Measurements from ENCODE around the gene FAM222B. TPM values are rescaled to one million over a fixed set of nuclear protein-coding genes. Genes with fewer than 3 reads are reported as not detected.

The FAM222B gene
- polyA plus RNA-seq, 1 donor from 2014 or later = 6.4 TPM

- Histone ChIP-seq H3K79me2 (replicated peaks; ENCODE audit: insufficient read depth, low read length) (peaks cover 17% of the 10 kb centered on the region), H3K27me3 (ENCODE audit: insufficient read depth, low read depth, low read length) (peaks cover 28% of the 10 kb centered on the region), H3K9me2 (ENCODE audit: insufficient read depth, low read length) (no peaks in the 10 kb centered on the region), H3K9ac (ENCODE audit: low read length) (peak overlapping the region; percentile 88), H3K36me3 (ENCODE audit: insufficient read depth, low read length) (no peaks in the 10 kb centered on the region), H3K4me3 (ENCODE audit: low read length) (peak overlapping the region; percentile 92), H2AFZ (ENCODE audit: low read depth, low read length) (peak overlapping the region; percentile 35), H3K4me2 (ENCODE audit: low read length) (peak overlapping the region; percentile 25), H3K27ac (ENCODE audit: low read length) (peak overlapping the region; percentile 84), H3F3A (ENCODE audit: insufficient read depth, low read length, poor library complexity, severe bottlenecking) (no peaks in the 10 kb centered on the region), H3K9me3 (ENCODE audit: low read length) (no peaks in the 10 kb centered on the region), H4K20me1 (ENCODE audit: insufficient read depth) (no peaks in the 10 kb centered on the region)
- TF ChIP-seq POLR2AphosphoS5 (IDR thresholded peaks at IDR 0.05) (no peak), REST (IDR thresholded peaks at IDR 0.05; ENCODE audit: borderline replicate concordance) (no peak), EZH2 (IDR thresholded peaks at IDR 0.05; ENCODE audit: borderline replicate concordance, insufficient read depth, low read length, poor library complexity, severe bottlenecking) (no peak), MXI1 (conservative IDR thresholded peaks at IDR 0.05; ENCODE audit: poor library complexity, severe bottlenecking) (no peak), SMC3 (conservative IDR thresholded peaks at IDR 0.05; ENCODE audit: poor library complexity) (no peak), CTCF (IDR thresholded peaks at IDR 0.05; ENCODE audit: poor library complexity, severe bottlenecking) (no peak), TAF1 (IDR thresholded peaks at IDR 0.05; ENCODE audit: low read depth) (no peak), RAD21 (conservative IDR thresholded peaks at IDR 0.05) (no peak), EP300 (conservative IDR thresholded peaks at IDR 0.05; ENCODE audit: poor library complexity, severe bottlenecking) (no peak)
Observed at GRCh38 chr17:28719021-28719433, 123.6 kb downstream of the FAM222B start.

DNA sequence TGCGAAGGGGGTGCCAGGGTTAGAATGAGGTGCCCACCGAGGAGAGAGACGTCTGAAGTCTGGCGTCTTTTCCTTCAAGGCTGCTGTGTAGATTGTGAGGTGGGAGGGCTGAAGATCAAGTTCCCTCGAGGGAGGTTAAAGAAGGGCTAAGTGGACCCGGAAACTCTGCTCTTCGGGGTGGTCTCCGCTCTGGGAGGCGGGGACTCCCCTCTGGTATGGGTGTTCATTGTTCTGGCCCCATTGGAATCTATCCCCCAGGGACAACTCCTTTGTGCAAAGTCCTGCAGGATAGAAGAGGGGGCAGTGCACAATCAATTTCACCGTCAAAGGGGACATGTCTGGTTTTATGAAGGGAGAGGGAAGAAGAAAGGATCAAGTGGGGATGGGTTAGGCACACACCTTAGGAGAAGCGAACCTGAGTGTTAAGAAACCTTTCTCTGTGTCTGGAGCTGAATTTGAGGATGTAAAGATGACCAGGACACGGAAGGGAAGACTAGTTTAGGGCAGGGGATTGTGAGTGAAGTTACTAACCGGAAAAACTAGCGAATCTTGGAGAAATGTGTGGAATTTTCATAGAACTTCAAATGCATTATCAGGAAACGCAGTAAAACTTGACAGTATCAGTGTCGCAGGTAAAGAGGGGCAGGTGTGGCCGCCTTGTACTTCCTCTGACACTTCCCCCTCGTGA is 124.1 kb downstream of the FAM222B start:
- no peaks in the 10 kb centered on the region for H3K9me3 ChIP-seq (ENCODE audit: low read length)
- H3F3A ChIP-seq (ENCODE audit: insufficient read depth, low read length, poor library complexity, severe bottlenecking) = no peaks in the 10 kb centered on the region
- H3K4me2 ChIP-seq (ENCODE audit: low read length) = no peak overlapping the region
- peaks cover 17% of the 10 kb centered on the region for H3K79me2 ChIP-seq (replicated peaks; ENCODE audit: insufficient read depth, low read length)
- no peaks in the 10 kb centered on the region for H4K20me1 ChIP-seq (ENCODE audit: insufficient read depth)
- H3K36me3 ChIP-seq (ENCODE audit: insufficient read depth, low read length) = no peaks in the 10 kb centered on the region
- H3K27me3 ChIP-seq (ENCODE audit: insufficient read depth, low read depth, low read length) = peaks cover 28% of the 10 kb centered on the region
- H3K4me3 ChIP-seq (ENCODE audit: low read length) = no peak overlapping the region
- no peak overlapping the region for H3K27ac ChIP-seq (ENCODE audit: low read length)
- no peak overlapping the region for H3K9ac ChIP-seq (ENCODE audit: low read length)
- no peaks in the 10 kb centered on the region for H3K9me2 ChIP-seq (ENCODE audit: insufficient read depth, low read length)
- H2AFZ ChIP-seq (ENCODE audit: low read depth, low read length) = no peak overlapping the region
- TF ChIP-seq CTCF (IDR thresholded peaks at IDR 0.05; ENCODE audit: poor library complexity, severe bottlenecking) (no peak), MXI1 (conservative IDR thresholded peaks at IDR 0.05; ENCODE audit: poor library complexity, severe bottlenecking) (no peak), SMC3 (conservative IDR thresholded peaks at IDR 0.05; ENCODE audit: poor library complexity) (no peak), EZH2 (IDR thresholded peaks at IDR 0.05; ENCODE audit: borderline replicate concordance, insufficient read depth, low read length, poor library complexity, severe bottlenecking) (peak; percentile 10)
